ENCODE measurements around the gene TBXA2R.

GRCh38 chr19:3603121-3603811, 3.4 kb downstream of the TBXA2R start:
- TF ChIP-seq ZNF274 (IDR thresholded peaks at IDR 0.05; ENCODE audit: low read depth, low read length): no peak
- TF ChIP-seq YY1 (IDR thresholded peaks at IDR 0.05; ENCODE audit: insufficient read depth, insufficient read length): no peak

Data from NT2/D1 (cell line).